GM19240 (cell line): ENCODE data around the gene MAP3K5.
A peak's percentile ranks its signal among the peaks of the same experiment; 100 is the strongest.
"Not testable (repeated sequence)": the region's sequence is repeated elsewhere in the genome, so short reads cannot be mapped to it uniquely, and the experiment has no call there.

ENCODE experiments used
- DNase-seq: peaks from one replicate; pipeline ENCODE4 v3.0.0; 2011; ENCODE audit warnings: low spot score; ENCODE audit not compliant: insufficient read length

The MAP3K5 gene

GRCh38 chr6:136584290-136584689 lies 208.0 kb downstream of the MAP3K5 start:
- not testable (repeated sequence) for DNase-seq

DNA sequence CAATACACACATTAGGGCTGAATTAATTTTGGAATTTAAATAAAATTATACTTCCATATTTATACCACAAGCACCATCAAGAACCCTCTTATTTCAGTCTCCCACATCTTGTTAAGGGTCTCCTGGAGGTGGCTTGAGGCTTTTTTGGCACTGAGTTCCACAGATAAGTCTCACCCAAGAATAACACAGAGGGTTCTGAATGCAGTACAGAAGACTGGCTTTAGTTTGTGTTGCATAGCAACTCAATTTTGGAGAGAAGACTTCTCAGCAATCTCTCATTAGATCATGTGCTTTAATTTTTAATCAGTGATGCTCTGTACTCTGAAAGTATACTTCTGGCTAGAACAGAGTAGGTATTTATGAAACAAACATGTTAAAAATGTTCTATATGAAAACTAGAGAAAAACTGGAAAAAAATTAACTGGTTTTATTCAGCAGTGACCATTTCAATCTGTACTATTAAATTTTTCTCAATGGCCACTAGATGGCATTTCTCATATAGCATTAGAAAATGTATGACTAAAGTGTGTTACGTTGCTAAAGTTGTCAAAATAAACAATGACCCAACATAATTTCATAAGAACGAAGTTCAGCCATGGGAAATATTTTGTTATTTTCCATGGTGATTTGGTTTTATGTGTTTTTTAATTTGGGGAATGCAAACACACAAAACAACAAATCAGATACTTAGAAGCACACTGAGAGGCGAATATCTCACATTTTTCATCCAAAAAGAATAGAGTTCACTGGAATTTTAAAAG lies 209.4 kb downstream of the MAP3K5 start:
- no peak for DNase-seq

DNA sequence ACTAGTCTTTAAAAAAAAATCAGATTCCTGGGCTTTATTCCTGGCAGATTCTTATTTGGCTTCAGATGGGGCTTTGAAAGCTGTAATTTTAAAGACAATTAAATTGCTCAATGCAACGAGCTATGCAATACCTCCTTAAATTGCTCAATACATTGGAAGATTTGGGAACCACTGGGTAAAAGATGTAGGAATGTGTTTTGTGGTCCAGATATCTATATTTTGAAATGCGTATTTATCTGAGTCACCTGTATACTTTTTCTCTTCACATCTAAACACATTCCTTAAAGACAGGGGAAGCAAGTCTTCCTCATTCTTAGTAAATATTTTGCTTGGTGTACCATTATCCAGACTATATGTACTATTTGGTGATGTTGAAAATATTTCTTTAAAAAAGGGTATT lies 212.5 kb downstream of the MAP3K5 start:
- no peak for DNase-seq

DNA sequence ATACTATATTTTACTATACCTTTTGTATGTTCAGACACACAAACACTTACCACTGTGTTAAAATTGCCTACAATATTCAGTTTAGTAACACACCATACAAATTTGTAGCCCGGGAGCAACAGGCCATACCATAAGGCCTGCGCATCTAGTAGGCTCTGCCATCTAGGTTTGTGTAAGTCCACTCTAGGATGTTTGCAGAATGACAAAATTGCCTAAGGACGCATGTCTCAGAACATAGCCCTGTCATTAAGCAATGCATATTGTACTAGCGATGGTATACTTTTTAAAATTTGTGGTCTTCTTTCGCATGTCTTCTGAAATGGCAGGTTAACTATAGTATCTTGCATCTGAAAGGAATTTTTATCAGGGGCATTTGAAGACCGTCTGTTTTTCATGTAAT lies 215.5 kb downstream of the MAP3K5 start:
- DNase-seq = no peak

DNA sequence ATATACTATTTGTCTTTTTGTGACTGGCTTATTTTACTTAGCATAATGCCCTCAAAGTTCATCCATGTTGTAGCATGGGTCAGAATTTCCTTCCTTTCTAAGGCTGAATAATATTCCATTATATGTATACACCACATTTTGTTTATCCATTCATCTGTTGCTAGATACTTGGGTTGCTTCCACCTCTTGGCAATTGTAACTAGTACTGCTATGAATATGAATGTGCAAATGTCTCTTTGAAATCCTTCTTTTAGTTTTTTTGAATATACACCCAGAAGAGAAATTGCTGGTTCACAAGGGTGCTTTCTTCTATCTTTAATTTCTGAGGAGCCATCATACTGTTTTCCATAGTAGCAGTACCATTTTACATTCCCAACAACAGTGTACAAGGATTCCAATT lies 220.8 kb downstream of the MAP3K5 start:
- no peak for DNase-seq

DNA sequence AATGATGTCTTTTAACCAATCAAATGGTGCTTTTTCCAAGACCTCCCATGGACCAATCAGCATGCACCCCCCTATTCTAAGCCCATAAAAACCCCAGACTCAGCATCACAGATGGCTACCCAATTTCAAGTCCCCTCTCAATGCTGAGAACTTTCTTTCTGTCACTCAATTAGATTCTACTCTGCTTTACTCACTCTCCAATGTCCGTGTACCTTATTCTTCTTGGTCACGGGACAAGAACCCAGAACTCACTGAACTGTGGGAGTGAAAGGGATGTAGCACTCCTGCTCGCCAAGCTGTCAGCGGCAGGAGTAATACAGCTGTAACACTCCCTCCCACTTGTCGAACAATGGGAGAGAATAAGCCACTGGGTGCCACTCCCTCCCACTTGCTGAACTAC lies 221.2 kb downstream of the MAP3K5 start:
- no peak for DNase-seq

GRCh38 chr6:136568129-136568528 lies 224.1 kb downstream of the MAP3K5 start:
- DNase-seq = no peak

DNA sequence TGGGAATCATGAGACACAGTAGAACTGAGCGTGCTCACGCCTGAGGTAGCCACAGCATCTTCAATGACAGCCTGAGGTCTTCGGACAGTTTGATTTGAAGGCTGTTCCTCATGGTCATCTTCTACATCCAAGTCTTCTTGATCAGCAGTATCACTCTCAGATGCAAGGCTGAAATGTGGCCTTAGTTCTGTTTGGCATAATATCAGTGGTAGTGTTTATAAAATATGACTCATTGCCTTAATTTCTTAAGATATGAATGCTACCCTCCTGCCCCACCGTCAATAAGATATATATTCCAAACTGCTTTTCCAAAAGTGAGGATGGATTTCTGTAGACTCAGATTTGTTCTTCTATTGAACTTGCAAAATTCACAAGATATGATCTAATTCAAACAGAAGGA lies 224.6 kb downstream of the MAP3K5 start:
- DNase-seq = no peak

DNA sequence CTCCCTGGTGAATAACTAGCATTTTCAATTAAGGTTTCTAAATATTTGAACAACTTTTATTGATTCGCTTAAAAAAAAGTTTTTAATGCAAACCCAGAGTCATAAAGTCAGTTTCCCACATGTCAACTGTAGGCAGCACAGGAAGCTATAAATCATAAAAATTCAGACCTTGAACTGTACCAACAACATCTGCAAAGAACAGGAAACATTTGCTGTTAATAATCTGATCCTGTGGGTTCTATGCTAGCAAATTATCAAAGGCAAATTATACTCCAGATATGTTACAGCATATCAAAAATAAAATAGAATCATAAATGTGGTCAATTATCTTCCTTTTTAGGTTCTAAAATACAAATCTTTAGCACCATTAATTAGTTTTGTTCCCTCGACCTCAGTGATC lies 225.4 kb downstream of the MAP3K5 start:
- DNase-seq = no peak

- DNase-seq = no peak
Observed at GRCh38 chr6:136566007-136566487, 226.2 kb downstream of the MAP3K5 start.

DNA sequence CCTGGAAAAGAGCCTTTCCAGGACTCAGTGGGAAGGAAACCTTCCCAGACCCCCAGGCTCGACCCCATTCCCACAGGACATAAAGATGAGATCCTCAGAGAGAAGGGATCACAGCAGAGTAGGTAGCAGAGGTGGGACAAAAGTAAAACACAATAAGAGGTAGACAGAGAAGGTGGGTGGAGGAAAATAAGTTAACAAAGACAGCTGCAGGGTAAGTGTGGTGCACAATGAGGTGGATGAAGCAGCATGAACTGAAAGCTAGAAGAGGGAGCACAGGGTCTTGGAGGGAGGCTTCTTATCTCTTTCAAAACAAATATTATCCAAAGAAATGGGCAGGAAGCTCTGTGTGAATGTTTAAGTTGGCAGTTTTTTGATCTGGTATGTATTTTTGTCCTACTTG lies 228.1 kb downstream of the MAP3K5 start:
- no peak for DNase-seq

- no peak for DNase-seq
Observed at GRCh38 chr6:136563386-136564152, 228.7 kb downstream of the MAP3K5 start.

GRCh38 chr6:136562211-136562610 lies 230.1 kb downstream of the MAP3K5 start:
- no peak for DNase-seq

DNA sequence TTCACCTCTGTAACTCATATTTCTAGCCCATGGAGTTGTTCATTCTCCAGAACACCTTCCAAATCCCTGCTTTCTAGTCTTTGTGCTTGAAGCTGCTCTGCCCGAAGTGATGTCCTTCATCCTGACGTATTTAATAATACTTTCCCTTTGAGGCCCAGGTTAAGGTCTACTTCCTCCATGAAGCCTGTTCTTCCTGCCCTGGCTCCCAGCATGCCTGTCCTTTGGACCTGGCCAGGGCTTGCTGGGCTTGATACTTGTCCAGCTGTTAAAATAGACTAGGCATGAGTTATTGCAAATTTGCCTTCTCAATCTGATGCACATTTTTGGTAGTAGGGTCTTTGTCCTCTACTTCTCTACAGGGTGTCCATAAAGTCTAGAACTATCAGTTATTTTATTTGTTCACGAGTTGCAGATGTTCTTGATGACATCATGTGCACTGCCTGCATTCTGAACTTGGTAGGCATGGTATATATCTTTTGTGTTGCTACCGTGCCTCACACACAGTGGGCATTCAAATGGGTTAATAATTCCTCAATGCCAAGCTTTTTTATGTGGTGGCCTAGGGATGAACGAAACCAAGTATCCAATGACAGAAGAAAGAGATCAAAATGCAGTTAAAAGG lies 239.0 kb downstream of the MAP3K5 start:
- no peak for DNase-seq

- DNase-seq = no peak
Observed at GRCh38 chr6:136552054-136552453, 240.2 kb downstream of the MAP3K5 start.

- no peak for DNase-seq
Observed at GRCh38 chr6:136551103-136551502, 241.2 kb downstream of the MAP3K5 start.

DNA sequence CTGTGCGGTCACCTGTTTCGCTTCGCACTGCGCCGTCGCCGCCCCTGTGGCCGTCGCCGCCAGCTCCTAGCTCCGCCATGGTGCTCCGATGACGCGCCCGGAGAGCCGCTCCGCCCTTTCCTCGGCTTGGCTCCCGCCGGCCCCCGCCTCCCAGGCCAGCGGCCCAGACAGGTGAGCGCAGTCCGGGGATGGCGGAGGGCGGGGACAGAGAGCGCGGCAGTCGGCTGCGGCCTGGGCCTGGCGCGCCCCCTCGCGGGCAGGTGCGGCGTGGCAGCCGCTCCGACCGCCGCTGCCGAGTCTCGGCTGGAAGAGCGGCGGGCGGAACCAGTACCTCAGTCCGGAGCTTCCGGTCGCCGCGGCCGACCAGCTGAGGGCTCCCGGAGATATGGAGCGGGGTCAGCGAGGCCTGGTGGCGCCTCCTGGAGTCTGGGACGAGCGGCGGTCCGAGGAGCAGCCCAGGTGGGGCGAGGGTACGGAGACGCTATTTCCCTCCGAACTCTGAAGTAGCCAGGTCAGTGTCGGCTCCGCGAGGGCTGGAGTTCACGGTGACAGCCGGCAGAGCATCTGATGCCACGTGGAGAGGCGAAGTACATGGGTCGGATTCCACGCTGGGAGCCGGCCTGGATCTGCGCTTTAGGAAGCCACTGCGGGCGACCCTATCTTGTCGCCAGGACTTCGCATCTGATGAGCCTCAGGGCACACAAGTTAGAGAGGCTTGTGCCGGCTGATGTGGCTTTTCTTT lies 241.8 kb downstream of the MAP3K5 start, which contains the start of gene MAP7:
MAP7 (minus strand) TSS at position 93 of the 742 bp plus-strand sequence; CDS start at position 79, 14 bp downstream.
- peak; percentile 50 for DNase-seq

DNA sequence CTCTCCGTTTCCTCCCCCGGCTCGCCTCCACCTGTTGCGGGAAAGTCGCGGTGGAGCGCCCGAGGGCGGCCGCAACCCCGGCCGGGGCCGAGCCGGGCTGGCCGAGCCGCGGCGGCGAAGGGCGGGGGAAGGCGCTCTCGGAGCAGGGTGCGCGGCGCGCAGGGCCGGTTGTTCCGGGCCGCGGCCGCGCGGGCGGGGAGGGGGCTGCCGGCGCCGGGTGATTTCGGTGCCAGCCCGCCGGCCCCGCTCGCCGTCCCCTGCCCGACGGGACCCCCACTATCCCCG lies 242.3 kb downstream of the MAP3K5 start:
- peak; percentile 14 for DNase-seq

GRCh38 chr6:136549300-136550044 lies 242.8 kb downstream of the MAP3K5 start:
- no peak for DNase-seq

GRCh38 chr6:136548582-136549299 lies 243.5 kb downstream of the MAP3K5 start:
- no peak for DNase-seq
